HepG2 (cell line): Measurements from ENCODE around the gene SUMO4. TPM values are rescaled to one million over a fixed set of nuclear protein-coding genes. Genes with fewer than 3 reads are reported as not detected.
A peak's percentile ranks its signal among the peaks of the same experiment; 100 is the strongest.

Source experiments
- ARID2 ChIP-seq: sonication (generic); formaldehyde crosslinking; IDR thresholded peaks from 2 replicates; pipeline ENCODE4 v1.8.1; 2022; ENCODE audit warnings: mild to moderate bottlenecking, missing genetic modification reagents, borderline replicate concordance
- ATF2 ChIP-seq: sonication (generic); formaldehyde crosslinking; IDR thresholded peaks from 2 replicates; pipeline ENCODE4 v1.4.0; 2020; ENCODE audit warnings: missing genetic modification reagents
- CEBPG ChIP-seq: IDR thresholded peaks from 2 replicates; pipeline ENCODE4 v1.6.1; 2016
- JARID2 ChIP-seq: sonication (generic); formaldehyde crosslinking; IDR thresholded peaks from 2 replicates; pipeline ENCODE4 v1.8.1; 2023; ENCODE audit warnings: missing genetic modification reagents, inconsistent platforms; ENCODE audit not compliant: insufficient replicate concordance
- LBX2 ChIP-seq: sonication (generic); formaldehyde crosslinking; IDR thresholded peaks from 2 replicates; pipeline ENCODE4 v1.5.0; 2020; ENCODE audit warnings: missing genetic modification reagents, mild to moderate bottlenecking, borderline replicate concordance
- MEIS2 ChIP-seq: sonication (generic); formaldehyde crosslinking; IDR thresholded peaks from 2 replicates; pipeline ENCODE4 v1.9.0; 2021; ENCODE audit warnings: mild to moderate bottlenecking, missing genetic modification reagents
- NFKB2 ChIP-seq: sonication (generic); formaldehyde crosslinking; IDR thresholded peaks from 2 replicates; pipeline ENCODE4 v1.4.0; 2020; ENCODE audit warnings: missing genetic modification reagents, borderline replicate concordance
- NKX3-1 ChIP-seq: sonication (generic); formaldehyde crosslinking; IDR thresholded peaks from 2 replicates; pipeline ENCODE4 v1.5.0; 2020; ENCODE audit warnings: missing genetic modification reagents
- STAG1 ChIP-seq: sonication (generic); formaldehyde crosslinking; IDR thresholded peaks from 2 replicates; pipeline ENCODE4 v1.4.0; 2020; ENCODE audit warnings: missing genetic modification reagents
- ZEB1 ChIP-seq: IDR thresholded peaks from 2 replicates; pipeline ENCODE4 v1.6.1; 2012; ENCODE audit warnings: mild to moderate bottlenecking, low read depth, inconsistent platforms; ENCODE audit not compliant: insufficient replicate concordance
- ZFAT ChIP-seq: sonication (generic); formaldehyde crosslinking; conservative IDR thresholded peaks from 2 replicates; pipeline ENCODE4 v1.8.1; 2023; ENCODE audit warnings: missing genetic modification reagents, inconsistent platforms
- ZNF263 ChIP-seq: sonication (generic); formaldehyde crosslinking; IDR thresholded peaks from 2 replicates; pipeline ENCODE4 v1.4.0; 2020; ENCODE audit warnings: missing genetic modification reagents
- ZNF274 ChIP-seq: sonication (generic); formaldehyde crosslinking; IDR thresholded peaks from 2 replicates; pipeline ENCODE4 v1.5.1; 2020; ENCODE audit warnings: mild to moderate bottlenecking, missing genetic modification reagents
- ZNF614 ChIP-seq: IDR thresholded peaks from 2 replicates; pipeline ENCODE4 v1.6.1; 2018; ENCODE audit warnings: missing biosample characterization, missing genetic modification reagents, inconsistent platforms, borderline replicate concordance
- ZNF687 ChIP-seq: sonication (generic); formaldehyde crosslinking; IDR thresholded peaks from 2 replicates; pipeline ENCODE4 v1.5.1; 2020; ENCODE audit warnings: mild to moderate bottlenecking, missing genetic modification reagents, moderate library complexity
- ZNF691 ChIP-seq: sonication (generic); formaldehyde crosslinking; IDR thresholded peaks from 2 replicates; pipeline ENCODE4 v1.4.0; 2020; ENCODE audit warnings: missing genetic modification reagents, low read depth, mild to moderate bottlenecking, borderline replicate concordance
- ZNF883 ChIP-seq: sonication (generic); formaldehyde crosslinking; IDR thresholded peaks from 2 replicates; pipeline ENCODE4 v1.5.1; 2020; ENCODE audit warnings: mild to moderate bottlenecking, missing genetic modification reagents; ENCODE audit errors: not compliant biosample characterization
- polyA plus RNA-seq, 8 experiments: library from polyadenylated mRNA; depleted of rRNA in 3 of 8; stranded (reverse) in 7 of 8; unstranded in 1 of 8; fragments of >200 nt; fragmentation: Illumina TruSeq in 4 of 8; extraction: Trizol in 4 of 8; gene quantifications; 2 replicates each; pipeline versions ENCODE4 v1.2.1 to v1.2.3, GENCODE V29; 2011 to 2016; ENCODE audit warnings: low read depth in 4 of 8, missing spikeins in 1 of 8, mixed read lengths in 1 of 8; ENCODE audit not compliant: insufficient read depth in 1 of 8
- total RNA-seq, 5 experiments: library from RNA; depleted of rRNA; stranded (reverse); fragments of >200 nt; fragmentation: Illumina TruSeq; extraction: Trizol; gene quantifications; 2 replicates each; pipeline ENCODE4 v1.2.3, GENCODE V29; 2016; ENCODE audit warnings: low read depth in 1 of 5
- TF ChIP-seq, protein P1 (sequence below): sonication (generic); formaldehyde crosslinking; IDR thresholded peaks from 2 replicates; pipeline ENCODE4 v1.8.1; 2022; ENCODE audit warnings: mild to moderate bottlenecking, missing genetic modification reagents

The SUMO4 gene
- total and polyA plus RNA-seq, 2 of the 13 experiments (the other 11 are each of a cell fraction or from before 2014, with no cell fraction given) = 0.22 to 1.2 TPM

DNA sequence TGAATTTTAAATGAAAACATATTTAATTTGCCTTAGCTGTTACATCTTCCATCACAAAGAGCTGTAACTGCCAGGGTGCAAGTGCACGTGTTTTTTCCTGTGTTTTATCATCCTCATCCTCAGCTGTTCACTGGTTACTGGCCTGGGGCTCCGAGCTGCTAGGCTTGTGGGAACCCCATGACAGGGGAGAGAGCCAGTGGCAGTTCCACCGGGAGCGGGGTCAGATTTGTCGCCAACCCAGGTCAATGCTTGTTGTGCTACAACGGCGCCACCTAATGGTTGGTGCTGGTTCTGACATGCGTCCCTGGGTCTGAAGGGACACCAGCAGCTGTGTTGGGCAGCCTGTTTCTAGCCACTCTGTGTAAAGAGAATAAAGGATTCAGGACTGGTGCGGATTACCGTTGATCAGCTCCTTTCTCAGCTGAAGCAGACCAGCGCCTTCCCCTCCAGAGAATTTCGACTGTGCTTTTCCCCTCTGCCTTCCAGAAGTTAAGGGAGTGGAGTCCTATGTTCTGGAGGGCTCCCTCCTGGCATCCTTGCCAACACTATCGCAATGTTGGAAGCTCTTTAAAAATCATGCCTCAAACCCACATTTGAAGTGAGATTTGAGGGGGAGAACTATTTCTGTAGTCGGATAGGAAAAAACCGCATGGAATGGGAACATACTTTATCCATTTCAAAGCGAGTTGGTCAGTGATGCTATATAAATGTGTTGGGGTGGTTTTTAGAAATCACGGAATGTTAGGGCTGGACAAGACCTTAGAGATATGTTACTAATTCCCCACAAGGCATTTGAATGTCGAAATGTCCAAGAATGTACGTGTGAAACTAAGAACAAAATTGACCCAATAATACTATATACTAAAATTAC lies 32.1 kb downstream of the SUMO4 start (continued):
- TF ChIP-seq LBX2 (peak; percentile 37; the same call in 1 of the 2 replicates), CEBPG (CRISPR knock-in tag) (no peak), ZNF274 (peak; percentile 63; the same call in 1 of the 2 replicates), ZEB1 (no peak), STAG1 (peak; percentile 100), NFKB2 (CRISPR knock-in tag) (peak; percentile 52; the same call in 1 of the 2 replicates), ZNF883 (no peak), ZNF614 (CRISPR knock-in tag) (0 out of 2 replicates have a peak, but pooled peaks have one; percentile 33), ATF2 (CRISPR knock-in tag) (peak; percentile 61; the same call in 1 of the 2 replicates), ZNF687 (peak; percentile 52), ZNF691 (CRISPR knock-in tag) (peak; percentile 34; the same call in 1 of the 2 replicates), ZNF263 (CRISPR knock-in tag) (peak; percentile 18; the same call in 1 of the 2 replicates), ARID2 (CRISPR knock-in tag) (no peak), MEIS2 (CRISPR knock-in tag) (peak; percentile 52; the same call in 1 of the 2 replicates), NKX3-1 (CRISPR knock-in tag) (no peak), ZFAT (no peak), JARID2 (CRISPR knock-in tag) (peak; percentile 89)
- TF ChIP-seq, protein P1, sequence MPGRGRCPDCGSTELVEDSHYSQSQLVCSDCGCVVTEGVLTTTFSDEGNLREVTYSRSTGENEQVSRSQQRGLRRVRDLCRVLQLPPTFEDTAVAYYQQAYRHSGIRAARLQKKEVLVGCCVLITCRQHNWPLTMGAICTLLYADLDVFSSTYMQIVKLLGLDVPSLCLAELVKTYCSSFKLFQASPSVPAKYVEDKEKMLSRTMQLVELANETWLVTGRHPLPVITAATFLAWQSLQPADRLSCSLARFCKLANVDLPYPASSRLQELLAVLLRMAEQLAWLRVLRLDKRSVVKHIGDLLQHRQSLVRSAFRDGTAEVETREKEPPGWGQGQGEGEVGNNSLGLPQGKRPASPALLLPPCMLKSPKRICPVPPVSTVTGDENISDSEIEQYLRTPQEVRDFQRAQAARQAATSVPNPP = no peak
